ENCODE results near the gene ABCC5. TPM values are rescaled to one million over a fixed set of nuclear protein-coding genes. Genes with fewer than 3 reads are reported as not detected.
"Not testable (repeated sequence)": the region's sequence is repeated elsewhere in the genome, so short reads cannot be mapped to it uniquely, and the experiment has no call there.

The ABCC5 gene
- total RNA-seq, 1 donor from 2014 or later, result 67.5 TPM

- Histone ChIP-seq H3K27ac (no peak overlapping the region), H3K9me3 (no peaks in the 10 kb centered on the region), H3K4me3 (no peak overlapping the region), H3K4me1 (no peaks in the 10 kb centered on the region), H3K36me3 (no peaks in the 10 kb centered on the region), H3K27me3 (no peaks in the 10 kb centered on the region)
- TF ChIP-seq POLR2AphosphoS5 (IDR thresholded peaks at IDR 0.05; ENCODE audit: insufficient read depth in 1 of 2, low read depth in 1 of 2) (peak in 1 of 2 donors; percentile 64), CTCF (IDR thresholded peaks at IDR 0.05) (no peak)
- intact Hi-C loops (cut with DNase I), result no loop called here
- no peak for DNase-seq (ENCODE audit: extremely low spot score in 2 of 2)
Observed at GRCh38 chr3:184039414-184039813, 21.7 kb upstream of the ABCC5 start.

DNA sequence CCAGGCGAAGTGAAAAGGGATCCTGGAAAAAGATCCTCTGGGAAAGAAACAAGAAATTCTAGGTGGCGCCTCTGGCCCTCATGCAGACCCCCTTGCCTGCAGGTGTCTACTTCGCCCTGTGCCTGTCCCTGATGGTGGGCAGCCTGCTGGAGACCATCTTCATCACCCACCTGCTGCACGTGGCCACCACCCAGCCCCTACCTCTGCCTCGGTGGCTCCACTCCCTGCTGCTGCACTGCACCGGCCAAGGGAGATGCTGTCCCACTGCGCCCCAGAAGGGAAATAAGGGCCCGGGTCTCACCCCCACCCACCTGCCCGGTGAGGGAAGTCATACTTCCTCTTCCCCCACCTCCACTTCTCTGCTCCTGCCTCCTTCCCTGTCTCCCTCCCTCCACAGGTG is 20.6 kb upstream of the ABCC5 start:
- DNase-seq (ENCODE audit: extremely low spot score in 2 of 2); H3K27ac ChIP-seq; H3K27me3 ChIP-seq; H3K36me3 ChIP-seq; H3K4me1 ChIP-seq; H3K9me3 ChIP-seq; intact Hi-C loops (cut with DNase I); H3K4me3 ChIP-seq: not testable (repeated sequence)

DNA sequence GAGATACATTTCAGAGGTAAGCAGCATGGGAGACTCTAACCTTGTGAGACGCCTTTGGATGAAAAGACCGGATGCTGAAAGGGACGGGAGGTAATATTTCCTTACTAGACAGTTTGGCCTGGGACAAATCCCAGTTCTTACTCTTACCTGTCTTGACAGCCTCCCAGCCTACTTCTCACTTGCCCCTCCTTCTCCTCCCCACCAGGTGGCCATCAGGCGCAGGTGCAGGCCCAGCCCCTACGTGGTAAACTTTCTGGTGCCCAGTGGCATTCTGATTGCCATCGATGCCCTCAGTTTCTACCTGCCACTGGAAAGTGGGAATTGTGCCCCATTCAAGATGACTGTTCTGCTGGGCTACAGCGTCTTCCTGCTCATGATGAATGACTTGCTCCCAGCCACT is 20.1 kb upstream of the ABCC5 start:
- no peak for DNase-seq (ENCODE audit: extremely low spot score in 2 of 2)

GRCh38 chr3:184031187-184031792 is 13.6 kb upstream of the ABCC5 start, which contains the start of gene HTR3D:
Gene HTR3D (plus strand): TSS chr3:184031742. CDS start chr3:184031742, 0 bp downstream.
- Histone ChIP-seq H3K4me1 (no peaks in the 10 kb centered on the region), H3K36me3 (no peaks in the 10 kb centered on the region), H3K27ac (no peak within 1 kb of the TSS), H3K9me3 (no peaks in the 10 kb centered on the region), H3K4me3 (no peak within 1 kb of the TSS), H3K27me3 (no peaks in the 10 kb centered on the region)
- no peak for DNase-seq (ENCODE audit: extremely low spot score in 2 of 2)
- intact Hi-C loops (cut with DNase I), result no loop called here
- TF ChIP-seq CTCF (IDR thresholded peaks at IDR 0.05) (no peak), POLR2AphosphoS5 (IDR thresholded peaks at IDR 0.05; ENCODE audit: insufficient read depth in 1 of 2, low read depth in 1 of 2) (no peak), POLR2A (IDR thresholded peaks at IDR 0.05) (no peak)

More for the DNA sequence above, 20.1 kb upstream of the ABCC5 start:
- Histone ChIP-seq H3K4me3 (no peak overlapping the region), H3K27ac (no peak overlapping the region), H3K36me3 (no peaks in the 10 kb centered on the region), H3K4me1 (no peaks in the 10 kb centered on the region), H3K9me3 (no peaks in the 10 kb centered on the region), H3K27me3 (no peaks in the 10 kb centered on the region)
- no peak for TF ChIP-seq POLR2A (IDR thresholded peaks at IDR 0.05)
- no peak for TF ChIP-seq CTCF (IDR thresholded peaks at IDR 0.05)
- TF ChIP-seq POLR2AphosphoS5 (IDR thresholded peaks at IDR 0.05; ENCODE audit: insufficient read depth in 1 of 2, low read depth in 1 of 2), result no peak
- intact Hi-C loops (cut with DNase I), result no loop called here

- no peak for TF ChIP-seq POLR2AphosphoS5 (IDR thresholded peaks at IDR 0.05; ENCODE audit: insufficient read depth in 1 of 2, low read depth in 1 of 2)
- no peak for TF ChIP-seq POLR2A (IDR thresholded peaks at IDR 0.05)
- no peak for TF ChIP-seq CTCF (IDR thresholded peaks at IDR 0.05)
- Histone ChIP-seq H3K36me3 (no peaks in the 10 kb centered on the region), H3K4me3 (no peak overlapping the region), H3K9me3 (no peaks in the 10 kb centered on the region), H3K27me3 (no peaks in the 10 kb centered on the region), H3K27ac (no peak overlapping the region), H3K4me1 (no peaks in the 10 kb centered on the region)
- DNase-seq (ENCODE audit: extremely low spot score in 2 of 2), result no peak
- intact Hi-C loops (cut with DNase I), result no loop called here
Observed at GRCh38 chr3:184030536-184030935, 12.9 kb upstream of the ABCC5 start.

Measured in vagina (tissue), 2 donors.